ENCODE data around the gene C15orf39.

- TF ChIP-seq CTCF (IDR thresholded peaks at IDR 0.05): no peak
- TF ChIP-seq POLR2A (IDR thresholded peaks at IDR 0.05): no peak
Measured at GRCh38 chr15:75176396-75176761, 25.3 kb upstream of the C15orf39 start.
